Lung microvascular endothelial cell (primary cell): ENCODE data around the gene MYO1B. TPM values are rescaled to one million over a fixed set of nuclear protein-coding genes. Genes with fewer than 3 reads are reported as not detected.

Experiments used
- DNase-seq, 2 donors: peaks; one replicate each; pipeline versions ENCODE4 v3.0.0 to v3.0.0-alpha.2; 2010; ENCODE audit warnings: low read depth in 2 of 2
- total RNA-seq: library from RNA; depleted of rRNA; stranded (reverse); fragments of >200 nt; gene quantifications from 2 replicates; pipeline ENCODE4 v1.2.1, GENCODE V29; 2014

Gene MYO1B
- total RNA-seq, 1 donor from 2014 or later = 97.4 TPM

DNA sequence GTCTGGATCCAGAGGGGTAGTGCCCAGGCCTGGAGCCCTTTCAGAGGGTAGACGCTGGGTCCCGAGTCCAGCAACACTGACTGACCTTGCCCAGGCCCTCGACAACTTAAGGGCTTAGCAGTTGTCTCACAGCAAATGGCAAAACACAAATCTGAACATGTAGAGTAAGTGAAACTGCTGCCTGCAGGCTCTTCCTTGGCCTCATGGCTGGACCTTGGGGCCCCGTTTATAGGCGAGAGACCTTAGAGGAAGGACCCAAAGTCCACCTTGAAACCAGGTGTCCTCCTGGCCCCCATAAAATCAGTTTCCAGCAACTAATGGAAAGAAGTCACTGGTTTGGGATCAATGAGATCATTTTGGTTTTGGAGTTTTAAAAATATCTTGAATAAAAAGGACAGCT is 154.4 kb downstream of the MYO1B start:
- DNase-seq = no peak

DNA sequence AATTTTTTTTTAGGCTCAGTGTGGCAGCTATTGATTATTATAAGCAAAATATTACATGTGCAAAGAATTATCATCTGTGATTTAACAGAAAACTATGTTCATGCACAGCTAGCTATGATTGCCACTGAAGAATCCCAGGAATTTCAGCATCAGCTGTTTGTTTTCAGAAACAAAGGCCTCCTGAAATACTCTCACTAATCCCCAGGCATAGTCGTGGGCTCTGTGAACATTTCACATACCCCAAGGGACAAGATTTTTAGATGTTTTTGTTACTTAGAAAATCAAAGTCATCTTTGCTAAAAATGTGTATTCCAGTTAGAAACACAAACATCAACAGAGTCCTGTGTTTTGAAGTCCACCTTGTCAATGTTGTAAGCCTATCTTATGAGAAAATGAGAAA is 156.1 kb downstream of the MYO1B start:
- DNase-seq = peak in 1 of 2 donors; percentile 2

DNA sequence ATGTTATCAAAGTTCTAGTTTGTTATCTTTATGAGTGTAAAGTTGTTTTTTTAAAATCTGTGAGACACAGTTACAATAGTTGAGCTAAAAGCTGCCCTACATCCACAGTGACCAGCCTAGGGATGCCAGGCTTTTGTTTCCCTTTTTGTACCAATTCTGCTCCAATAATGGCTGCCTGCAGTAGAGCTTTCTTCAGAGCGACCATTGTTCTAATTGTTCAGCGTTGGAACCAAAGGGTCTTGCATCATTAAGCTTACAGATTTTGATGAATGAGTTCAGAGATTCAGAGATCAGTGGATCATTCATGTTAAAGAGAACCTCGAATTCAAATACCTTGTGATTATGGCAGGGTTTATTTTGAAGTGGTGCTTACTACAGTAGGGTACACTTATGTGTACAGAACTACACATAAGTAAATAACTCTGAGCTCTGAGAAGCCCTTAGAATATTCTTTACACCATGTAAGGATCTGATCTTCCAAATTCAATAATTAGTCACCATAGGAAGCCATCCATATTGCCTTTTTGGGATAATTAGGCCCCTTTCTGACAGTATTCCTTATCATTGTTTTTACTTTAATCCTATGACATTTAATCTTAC is 157.9 kb downstream of the MYO1B start:
- DNase-seq = no peak

DNA sequence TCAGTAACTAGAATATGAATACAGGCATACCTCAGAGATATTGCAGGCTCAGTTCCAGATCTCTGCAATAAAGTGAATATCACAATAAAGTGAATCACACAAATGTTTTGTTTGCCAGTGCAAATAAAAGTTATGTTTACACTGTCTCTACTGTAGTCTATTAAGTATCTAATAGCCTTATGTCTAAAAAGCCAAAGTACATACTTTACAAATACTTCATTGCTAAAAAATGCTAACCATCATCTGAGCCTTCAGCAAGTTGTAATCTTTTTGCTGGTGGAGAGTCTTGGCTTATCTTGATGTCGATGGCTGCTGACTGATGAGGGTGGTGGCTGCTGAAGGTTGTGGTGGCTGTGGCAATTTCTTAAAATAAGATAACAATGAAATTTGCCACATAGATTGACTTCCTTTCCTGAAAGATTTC is 159.4 kb downstream of the MYO1B start:
- DNase-seq = no peak

DNA sequence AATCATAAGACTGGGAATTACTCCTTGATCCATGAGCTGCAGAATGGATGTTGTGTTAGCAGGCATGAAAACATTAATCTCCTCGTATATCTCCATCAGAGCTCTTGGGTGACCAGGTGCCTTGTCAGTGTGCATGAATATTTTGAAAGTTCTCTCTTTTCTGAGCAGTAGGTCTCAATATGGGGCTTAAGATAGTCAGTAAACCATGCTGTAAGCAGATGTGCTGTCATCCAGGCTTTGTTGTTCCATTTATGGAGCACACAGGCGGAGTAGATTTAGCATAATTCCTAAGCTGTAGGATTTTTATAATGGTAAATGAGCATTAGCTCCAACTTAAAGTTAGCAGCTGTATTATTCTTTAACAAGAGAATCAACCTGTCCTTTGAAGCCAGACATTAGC is 160.3 kb downstream of the MYO1B start:
- no peak for DNase-seq

DNA sequence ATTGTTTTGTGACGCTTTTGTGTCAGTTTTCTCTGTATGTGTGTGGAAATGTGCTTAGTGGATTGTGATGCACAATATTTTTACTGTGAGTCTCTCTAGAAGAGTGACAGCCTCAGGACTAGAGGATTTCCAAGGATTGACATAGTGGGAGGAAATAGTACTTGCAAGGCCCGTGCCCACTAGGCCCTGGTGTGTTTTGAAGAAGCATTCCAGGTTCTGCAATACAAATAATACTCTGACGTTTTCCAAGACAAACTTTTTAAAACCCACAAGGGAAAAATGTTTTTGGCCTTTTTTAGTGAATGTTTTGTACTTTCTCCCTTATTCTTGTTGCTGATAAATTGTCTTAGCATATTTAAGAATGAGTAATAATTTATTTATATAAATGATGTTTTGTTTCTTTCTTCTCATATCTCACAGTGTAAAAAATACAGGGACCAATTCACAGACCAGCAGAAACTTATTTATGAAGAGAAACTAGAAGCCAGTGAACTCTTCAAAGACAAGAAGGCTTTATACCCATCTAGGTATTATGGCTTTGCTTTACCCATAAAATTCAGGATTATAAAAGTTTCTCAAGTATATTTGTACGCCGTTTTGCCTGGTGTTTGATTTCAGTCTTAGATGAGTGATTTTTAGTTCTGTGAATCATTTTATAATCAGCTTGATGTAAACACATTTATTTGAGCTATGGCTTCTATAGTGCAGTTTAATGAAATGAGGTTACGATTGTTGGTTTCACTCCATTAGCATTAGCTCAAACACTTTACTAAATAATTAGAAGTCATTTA is 165.6 kb downstream of the MYO1B start:
- no peak for DNase-seq

DNA sequence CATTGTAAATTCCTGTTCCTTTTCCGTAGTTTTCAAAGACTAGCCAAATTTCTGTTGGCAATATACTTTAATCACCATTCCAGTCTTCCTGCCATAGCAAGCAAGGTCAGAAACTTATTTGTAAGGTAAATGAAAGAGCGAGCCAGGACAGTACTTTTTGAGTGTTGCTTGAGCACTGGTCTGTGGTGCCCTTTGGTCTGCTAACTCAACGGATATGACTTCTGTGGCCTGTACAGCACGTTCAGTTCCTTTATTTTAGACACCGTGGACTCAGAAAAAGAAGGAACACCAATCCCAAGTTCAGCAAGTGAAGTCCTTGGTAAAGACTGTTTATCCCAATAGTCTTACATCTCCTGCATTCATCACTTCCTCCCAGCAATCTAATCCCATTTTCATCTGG is 166.3 kb downstream of the MYO1B start:
- DNase-seq = no peak

DNA sequence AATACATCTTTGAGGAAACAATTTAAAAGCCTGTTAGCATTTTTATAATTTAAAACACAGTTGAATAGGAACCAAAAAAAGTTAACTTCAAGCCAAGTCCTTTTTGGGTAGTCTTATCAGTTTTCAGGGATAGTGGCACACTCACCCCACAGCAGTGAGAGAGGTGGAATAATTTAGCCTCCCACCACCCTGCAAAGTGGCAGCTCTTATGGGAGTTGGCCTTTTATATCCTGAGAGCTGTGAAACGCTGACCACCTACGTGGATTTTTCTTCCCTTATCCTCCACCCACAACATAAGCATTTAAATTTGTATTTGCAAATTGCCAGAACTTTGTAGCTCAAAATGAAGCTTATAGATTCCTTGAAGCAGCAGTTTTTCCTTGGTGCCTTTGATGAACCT is 167.1 kb downstream of the MYO1B start:
- no peak for DNase-seq

DNA sequence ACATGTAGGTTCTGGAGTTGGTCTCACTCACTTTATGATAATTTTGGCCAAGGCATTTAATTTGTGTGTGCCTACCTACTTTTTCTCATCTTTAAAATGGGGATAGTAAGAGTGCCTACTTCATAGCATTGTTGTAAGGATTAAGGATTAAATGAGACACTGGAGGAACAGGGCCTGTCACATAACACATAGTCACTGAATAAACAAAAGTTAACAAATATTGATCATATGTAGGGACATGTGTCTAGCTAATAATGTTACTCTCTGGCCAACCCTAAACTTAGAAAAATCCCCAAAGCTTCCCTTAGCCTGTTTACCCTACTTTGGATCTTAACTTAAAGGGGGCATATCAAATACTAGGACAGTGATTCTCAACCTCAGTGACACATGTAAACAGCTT is 169.9 kb downstream of the MYO1B start:
- DNase-seq = no peak

DNA sequence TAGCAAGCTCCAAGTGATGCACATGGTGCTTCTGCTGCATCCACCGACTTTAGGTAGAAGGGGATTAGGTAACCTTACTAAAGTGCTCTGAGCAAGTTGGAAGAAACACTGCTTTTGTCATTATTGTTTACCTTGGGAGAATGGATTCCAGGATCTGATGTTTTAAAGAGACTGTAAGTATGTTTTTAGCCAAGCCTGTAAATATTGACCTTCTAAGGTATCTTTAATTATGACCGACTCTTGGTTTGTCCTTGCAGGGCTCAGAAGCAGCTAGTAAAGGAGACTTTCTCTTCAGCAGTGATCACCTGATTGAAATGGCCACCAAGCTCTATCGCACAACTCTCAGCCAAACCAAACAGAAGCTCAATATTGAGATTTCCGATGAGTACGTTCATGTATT is 170.7 kb downstream of the MYO1B start:
- no peak for DNase-seq

DNA sequence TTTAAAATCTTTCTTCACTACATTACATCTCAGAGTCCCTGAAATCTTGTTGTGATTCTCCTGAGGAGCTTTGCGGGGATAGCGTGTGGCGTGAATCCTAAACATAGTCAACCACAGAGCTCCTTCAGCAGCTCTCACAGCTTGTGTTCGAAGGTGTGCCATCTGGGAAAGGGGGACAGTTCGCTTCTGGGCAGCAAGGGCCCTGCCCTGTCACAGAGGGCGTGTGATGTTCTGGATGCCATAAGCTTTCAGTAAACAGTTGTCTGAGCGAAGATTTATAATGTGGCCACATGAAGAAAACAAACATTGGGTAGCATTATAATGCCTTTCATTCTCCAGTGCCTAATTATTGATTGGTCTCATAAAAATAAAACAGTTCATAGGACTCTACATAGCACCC is 172.5 kb downstream of the MYO1B start:
- DNase-seq = no peak

DNA sequence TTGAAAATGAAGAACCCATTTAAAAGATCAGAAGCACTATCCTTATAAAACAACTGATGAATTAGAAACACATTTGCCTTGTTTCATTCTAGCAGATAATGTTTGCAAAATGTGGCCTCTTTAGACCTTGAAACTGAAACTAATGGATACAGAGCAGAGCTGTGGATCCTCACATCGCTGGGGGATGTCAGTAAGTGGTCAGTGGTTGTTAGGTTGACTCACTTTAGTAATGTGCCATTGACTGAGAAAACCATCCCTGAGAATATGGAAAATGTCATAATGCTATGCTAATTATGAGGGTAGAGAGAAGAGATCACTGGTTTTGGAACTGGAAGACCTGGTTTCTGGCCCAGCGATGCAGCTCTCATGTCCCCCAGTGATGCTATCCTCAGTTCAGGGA is 176.7 kb downstream of the MYO1B start:
- no peak for DNase-seq

DNA sequence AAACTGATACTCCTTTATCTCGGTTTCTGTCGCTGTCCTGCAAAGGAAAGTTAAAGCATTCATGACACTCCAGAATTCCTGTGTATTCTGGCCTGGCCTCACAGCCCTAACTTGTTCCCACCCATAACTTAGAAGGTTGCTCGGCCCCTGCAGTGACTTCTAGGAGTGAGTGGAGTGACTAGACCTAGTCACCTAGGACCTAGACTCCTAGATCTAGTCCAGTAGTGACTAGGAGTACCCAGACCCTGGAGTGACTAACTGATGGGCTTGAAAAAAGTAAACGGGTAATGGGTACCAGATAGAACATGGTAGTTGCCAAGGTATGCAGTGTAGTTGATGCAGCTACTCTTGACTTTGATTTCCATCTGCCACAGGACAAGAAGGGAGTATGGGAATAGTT is 181.8 kb downstream of the MYO1B start:
- no peak for DNase-seq

DNA sequence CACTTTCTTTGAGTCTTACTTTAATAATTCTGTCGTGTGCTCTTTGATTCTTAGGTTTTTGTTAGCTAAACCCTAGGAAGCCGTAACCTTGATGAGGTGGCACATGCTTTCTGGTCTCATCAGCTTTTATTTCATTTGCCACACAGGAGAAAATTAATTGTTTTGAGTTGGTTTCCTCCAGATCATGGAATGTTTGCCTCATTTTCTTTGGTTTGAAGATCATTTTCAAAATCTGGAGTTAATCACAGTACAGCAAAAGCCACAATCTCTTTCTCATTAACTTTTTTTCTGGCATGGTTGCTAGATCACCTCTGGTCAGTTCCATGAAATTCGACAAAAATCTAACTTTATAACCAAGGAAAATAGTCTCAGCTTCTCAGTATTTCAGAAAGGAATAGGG is 182.9 kb downstream of the MYO1B start:
- no peak for DNase-seq

DNA sequence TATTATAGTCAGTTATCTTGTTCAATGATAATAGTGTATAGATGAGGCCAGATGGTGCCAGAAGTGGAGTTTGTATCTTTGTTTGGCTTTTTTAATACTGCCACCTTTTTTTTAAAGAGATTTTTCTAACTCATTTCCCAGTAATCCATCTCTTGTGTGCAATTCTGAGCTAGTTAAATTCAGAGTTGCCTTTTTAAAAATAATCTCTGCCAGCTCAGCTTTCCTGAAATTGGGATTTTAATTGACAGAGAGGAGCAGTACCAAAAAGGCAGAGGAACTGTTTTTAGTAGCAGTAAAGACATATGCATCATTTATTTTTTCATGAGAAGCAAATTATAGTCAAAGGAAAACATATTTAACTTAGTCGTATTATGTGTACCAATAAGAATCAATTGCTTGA is 185.3 kb downstream of the MYO1B start:
- no peak for DNase-seq

DNA sequence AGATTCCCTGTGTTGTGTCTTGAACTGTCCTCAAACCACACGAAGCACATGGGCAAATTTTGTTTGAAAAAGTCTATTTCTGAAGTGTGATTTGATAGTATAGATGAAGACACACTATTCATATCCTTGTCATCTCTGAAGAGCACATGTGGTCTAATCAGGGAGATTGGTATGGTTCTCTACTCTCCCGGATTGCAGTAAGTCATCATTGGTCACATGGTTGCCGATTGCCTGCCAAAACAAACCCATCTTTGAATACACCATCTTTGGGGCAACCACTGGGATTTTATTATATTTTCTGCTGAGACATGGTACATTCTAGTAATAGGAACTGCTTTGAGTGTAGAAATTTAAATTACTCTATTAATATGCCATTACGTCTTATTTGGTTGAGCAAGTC is 186.9 kb downstream of the MYO1B start:
- no peak for DNase-seq

DNA sequence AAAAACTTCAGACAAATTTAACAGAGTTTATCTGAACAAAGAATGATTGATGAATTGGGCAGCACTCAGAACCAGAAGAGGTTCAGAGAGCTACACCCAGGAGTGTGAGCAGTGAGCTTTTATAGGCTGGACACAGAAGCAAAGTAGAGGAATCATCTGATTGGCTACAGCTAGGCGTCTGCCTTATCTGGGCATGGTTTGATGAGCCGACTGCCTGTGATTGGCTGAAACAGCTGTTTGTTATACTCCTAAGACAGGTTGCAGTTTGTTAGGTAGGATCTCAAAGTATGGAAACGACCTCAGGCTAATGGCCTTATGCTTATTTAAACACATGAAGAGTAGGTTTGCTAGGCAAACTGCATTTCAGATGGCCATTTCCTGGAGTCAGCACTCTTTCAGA is 188.9 kb downstream of the MYO1B start:
- DNase-seq = peak in 1 of 2 donors; percentile 0

DNA sequence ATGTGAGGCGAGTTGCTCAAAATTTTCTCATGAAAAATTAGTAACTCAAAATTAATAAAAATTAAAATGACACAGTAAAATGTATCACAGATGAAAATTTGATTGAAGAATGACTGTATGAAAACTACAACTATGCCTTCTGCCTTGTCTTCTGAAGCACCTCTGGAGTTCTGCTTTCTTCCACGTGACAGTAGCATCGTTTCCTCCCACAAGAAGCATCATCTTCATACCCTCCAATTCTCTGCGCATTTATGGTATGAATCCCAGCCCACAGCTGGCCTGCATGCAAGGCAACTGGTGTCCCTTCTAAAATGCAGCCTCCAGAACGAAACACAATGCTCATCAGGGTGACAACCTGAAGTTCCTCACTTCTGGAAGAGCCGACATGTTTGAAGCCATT is 189.9 kb downstream of the MYO1B start:
- DNase-seq = no peak

DNA sequence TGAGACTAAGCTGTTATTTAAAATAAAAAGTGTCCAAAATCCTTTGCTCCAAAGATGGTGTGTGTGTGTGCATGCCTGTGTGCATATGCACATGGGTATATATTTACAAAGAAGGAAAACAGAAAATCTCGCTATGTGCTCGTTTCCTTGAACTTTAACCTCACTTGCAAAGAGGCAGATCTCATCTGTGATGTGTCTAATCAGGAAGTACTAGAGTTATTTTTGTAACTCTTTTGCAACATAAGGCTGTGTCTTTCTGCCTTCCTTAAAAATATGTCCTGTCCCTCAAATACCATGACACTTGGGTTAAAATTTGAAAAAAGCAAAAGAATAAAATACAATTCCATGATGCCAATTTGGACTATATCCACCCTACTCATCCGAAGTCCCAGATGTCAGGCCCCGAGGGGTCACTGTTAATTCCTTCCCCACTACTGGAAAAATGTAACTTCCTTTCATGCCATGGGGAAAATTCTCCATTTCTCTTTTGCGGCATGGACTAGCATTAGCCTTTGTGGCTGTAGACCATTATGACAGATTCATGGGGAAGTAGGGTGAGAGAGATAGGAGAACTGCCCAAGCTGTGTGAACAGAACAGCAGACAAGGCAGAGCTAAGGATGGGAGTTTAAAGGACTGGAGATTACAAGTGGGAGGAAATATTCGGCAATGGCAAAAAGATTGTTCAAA is 191.3 kb downstream of the MYO1B start:
- no peak for DNase-seq

DNA sequence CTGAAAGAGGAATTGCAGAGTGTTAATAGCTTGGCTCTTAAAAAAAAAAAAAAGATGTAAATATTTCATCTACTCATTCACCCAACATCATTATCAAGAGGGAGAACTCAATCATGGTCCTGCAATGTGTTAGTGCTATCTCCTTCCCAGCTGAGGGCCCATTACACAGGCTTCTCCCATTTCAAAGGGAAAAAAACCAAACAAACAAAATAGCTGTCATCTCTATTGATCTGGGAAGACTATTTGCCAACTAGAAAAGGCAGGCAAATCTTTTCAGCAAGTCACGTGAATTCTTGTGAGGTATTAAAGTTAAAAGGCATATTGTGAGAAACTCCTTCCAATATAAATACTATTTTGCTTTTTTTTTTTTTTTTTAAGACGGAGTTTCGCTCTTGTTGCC is 194.3 kb downstream of the MYO1B start:
- no peak for DNase-seq

DNA sequence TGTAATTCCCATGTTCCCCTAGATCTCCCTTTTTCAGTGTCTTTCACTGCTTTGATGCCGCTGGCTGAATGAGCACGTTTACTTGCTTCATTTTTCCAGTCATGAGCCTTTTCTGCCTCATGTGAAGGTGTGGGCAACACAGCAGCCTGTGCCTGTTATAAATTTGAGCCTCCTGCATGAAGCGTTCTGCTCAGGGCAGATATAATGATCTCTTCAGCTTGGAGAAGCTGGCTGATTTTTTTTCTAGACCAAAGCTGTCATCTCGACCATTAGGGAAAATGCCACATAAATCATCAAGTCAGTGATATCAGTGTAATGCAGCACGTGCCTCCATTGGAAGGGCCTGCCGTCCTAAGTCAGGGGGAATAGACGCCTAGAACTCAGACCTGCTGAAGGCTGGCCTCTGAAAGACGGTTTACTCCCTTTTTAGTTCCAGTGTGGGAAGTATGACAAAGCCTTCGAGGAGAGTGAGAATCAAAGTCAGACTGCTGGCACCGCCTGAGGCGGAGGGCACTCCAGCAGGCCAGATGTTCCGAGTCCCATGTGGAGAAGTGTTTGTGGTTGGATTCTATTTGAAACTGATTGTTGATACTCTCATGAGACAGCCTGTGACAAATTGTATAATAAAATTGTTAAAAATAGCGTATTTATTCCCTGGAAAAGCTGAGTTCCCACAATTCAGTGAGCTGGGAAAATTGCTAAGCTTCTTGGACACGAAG is 196.5 kb downstream of the MYO1B start:
- DNase-seq = no peak

DNA sequence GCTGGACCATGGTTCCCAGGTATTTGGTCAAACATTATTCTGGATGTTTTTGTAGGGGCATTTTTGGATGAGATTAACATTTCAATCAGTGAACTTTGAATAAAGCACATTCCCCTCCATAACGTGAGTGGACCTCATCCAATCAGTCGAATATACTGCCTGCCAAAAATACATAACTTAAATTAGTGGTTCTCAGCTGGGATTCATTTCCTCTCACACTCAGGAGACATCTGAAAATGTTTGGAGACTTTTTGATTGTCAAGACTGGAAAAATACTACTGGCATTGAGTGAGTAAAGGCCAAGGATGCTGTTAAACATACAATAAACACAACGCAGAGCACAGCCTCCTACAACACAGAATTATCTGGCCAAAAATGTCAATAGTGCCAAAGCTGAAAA is 198.2 kb downstream of the MYO1B start:
- no peak for DNase-seq
